Frontal cortex (tissue), 4 donors: ENCODE measurements around the gene SYNDIG1. TPM values are rescaled to one million over a fixed set of nuclear protein-coding genes. Genes with fewer than 3 reads are reported as not detected.

Experiments used
- DNase-seq, 2 donors: peaks; one replicate each; pipeline ENCODE4 v3.0.0; 2012; ENCODE audit warnings: low spot score in 2 of 2
- FAIRE-seq: peaks from 2 replicates; lab custom pipeline; 2012; peaks lifted over from hg19 to GRCh38; lab: Jason Lieb, UNC
- total RNA-seq: library from RNA; depleted of rRNA; stranded (reverse); fragments of >200 nt; gene quantifications from one replicate; pipeline ENCODE4 v1.2.3, GENCODE V29; 2014
- donor health status: control.
- donor health status: control.
- donor health status: control.

The SYNDIG1 gene
- total RNA-seq, 1 donor from 2014 or later, result 26.1 TPM

GRCh38 chr20:24543741-24544140 lies 74.3 kb downstream of the SYNDIG1 start:
- DNase-seq (no peak), FAIRE-seq (no peak)

- DNase-seq, result no peak
- no peak for FAIRE-seq
These were observed 74.9 kb downstream of the SYNDIG1 start for GRCh38 chr20:24544371-24544770.

GRCh38 chr20:24545168-24545567 lies 75.7 kb downstream of the SYNDIG1 start:
- no peak for DNase-seq
- FAIRE-seq, result no peak

GRCh38 chr20:24546232-24546892 lies 76.9 kb downstream of the SYNDIG1 start:
- DNase-seq (no peak), FAIRE-seq (no peak)

- FAIRE-seq, result no peak
These were observed 78.5 kb downstream of the SYNDIG1 start for GRCh38 chr20:24547967-24548366.

GRCh38 chr20:24559114-24559732 lies 89.8 kb downstream of the SYNDIG1 start:
- no peak for FAIRE-seq
- DNase-seq, result no peak

More at GRCh38 chr20:24547967-24548366, 78.5 kb downstream of the SYNDIG1 start:
- DNase-seq, result no peak

GRCh38 chr20:24560571-24561491 lies 91.4 kb downstream of the SYNDIG1 start:
- DNase-seq (no peak), FAIRE-seq (no peak)

- no peak for DNase-seq
- no peak for FAIRE-seq
These were observed 96.5 kb downstream of the SYNDIG1 start for GRCh38 chr20:24565835-24566351.

- DNase-seq (no peak), FAIRE-seq (no peak)
These were observed 97.2 kb downstream of the SYNDIG1 start for GRCh38 chr20:24566656-24567055.

GRCh38 chr20:24567508-24567907 lies 98.1 kb downstream of the SYNDIG1 start:
- DNase-seq (no peak), FAIRE-seq (no peak)

- no peak for FAIRE-seq
These were observed 99.4 kb downstream of the SYNDIG1 start for GRCh38 chr20:24568842-24569241.

GRCh38 chr20:24571159-24571558 lies 101.7 kb downstream of the SYNDIG1 start:
- DNase-seq (no peak), FAIRE-seq (peak; percentile 26)

More at GRCh38 chr20:24568842-24569241, 99.4 kb downstream of the SYNDIG1 start:
- DNase-seq, result no peak

GRCh38 chr20:24572140-24572539 lies 102.7 kb downstream of the SYNDIG1 start:
- FAIRE-seq (no peak), DNase-seq (no peak)

GRCh38 chr20:24572862-24573261 lies 103.4 kb downstream of the SYNDIG1 start:
- DNase-seq, result no peak
- FAIRE-seq, result no peak

- DNase-seq, result no peak
- no peak for FAIRE-seq
These were observed 104.1 kb downstream of the SYNDIG1 start for GRCh38 chr20:24573557-24573956.

GRCh38 chr20:24574307-24574706 lies 104.9 kb downstream of the SYNDIG1 start:
- no peak for FAIRE-seq

GRCh38 chr20:24574797-24575196 lies 105.4 kb downstream of the SYNDIG1 start:
- DNase-seq, result no peak
- no peak for FAIRE-seq

More at GRCh38 chr20:24574307-24574706, 104.9 kb downstream of the SYNDIG1 start:
- no peak for DNase-seq

GRCh38 chr20:24575811-24576210 lies 106.4 kb downstream of the SYNDIG1 start:
- no peak for FAIRE-seq
- DNase-seq, result no peak

GRCh38 chr20:24576447-24576846 lies 107.0 kb downstream of the SYNDIG1 start:
- FAIRE-seq (no peak), DNase-seq (no peak)

GRCh38 chr20:24577271-24577909 lies 108.0 kb downstream of the SYNDIG1 start:
- DNase-seq (no peak), FAIRE-seq (no peak)
